A549 (cell line): ENCODE results near the gene C16orf78. TPM values are rescaled to one million over a fixed set of nuclear protein-coding genes. Genes with fewer than 3 reads are reported as not detected.

Experiments
- ATAC-seq, 2 experiments: fragments of 200-7000 bp in 1 of 2; fragments of >200 bp in 1 of 2; cut with Nextera tagmentation in 1 of 2; cut with Tn5 transposase in 1 of 2; 3 replicates each; pipeline versions ENCODE4 v1.8.0 to v1.9.1; 2018 to 2020; ENCODE audit warnings: mild to moderate bottlenecking in 1 of 2, moderate library complexity in 1 of 2
- CTCF ChIA-PET: fragments of 300-600 bp; sonication (Branson Sonifier 250); formaldehyde crosslinking; extraction: SDS; loops from one replicate; lab custom pipeline; 2021; ENCODE audit warnings: antibody characterized with exemption, inconsistent platforms; lab: Yijun Ruan, JAX
- POLR2A ChIA-PET: fragments of 350-600 bp; formaldehyde crosslinking; extraction: SDS; loops from one replicate; lab custom pipeline; 2021; ENCODE audit warnings: antibody characterized with exemption, inconsistent platforms; lab: Yijun Ruan, JAX
- DNase-seq, 2 experiments: peaks; one replicate each; pipeline versions ENCODE4 v3.0.0 to v3.0.0-alpha.2; 2011 to 2016; ENCODE audit warnings: low read depth in 1 of 2, low spot score in 1 of 2
- FAIRE-seq: peaks from 2 replicates; lab custom pipeline; 2011; peaks lifted over from hg19 to GRCh38; lab: Jason Lieb, UNC
- H3K27ac ChIP-seq, 2 experiments: fragments of >200 bp; sonication (Bioruptor Twin); formaldehyde crosslinking; 3 replicates each; pipeline ENCODE4 v1.5.1; 2016 to 2017
- H3K4me1 ChIP-seq: fragments of >200 bp; sonication (Bioruptor Twin); formaldehyde crosslinking; 3 replicates; pipeline ENCODE4 v1.6.1; 2016
- H3K4me2 ChIP-seq: fragments of >200 bp; sonication (Bioruptor Twin); formaldehyde crosslinking; 3 replicates; pipeline ENCODE4 v1.6.1; 2016
- H3K4me3 ChIP-seq: fragments of >200 bp; sonication (Bioruptor Twin); formaldehyde crosslinking; 3 replicates; pipeline ENCODE4 v1.5.1; 2016
- H3K9me3 ChIP-seq: fragments of >200 bp; sonication (Bioruptor Twin); formaldehyde crosslinking; 3 replicates; pipeline ENCODE4 v1.6.1; 2016
- CEBPB ChIP-seq, 2 experiments: fragments of >200 bp in 1 of 2; sonication (Bioruptor Twin) in 1 of 2; formaldehyde crosslinking in 1 of 2; IDR thresholded peaks; 2 replicates each; pipeline ENCODE4 v1.6.1; 2012 to 2016
- CHD2 ChIP-seq: fragments of 150-350 bp; IDR thresholded peaks from 2 replicates; pipeline ENCODE4 v1.6.1; 2014; ENCODE audit warnings: low read length; ENCODE audit not compliant: partially characterized antibody
- E2F6 ChIP-seq: IDR thresholded peaks from 2 replicates; pipeline ENCODE4 v1.6.1; 2012; ENCODE audit warnings: low read depth, borderline replicate concordance
- EHMT2 ChIP-seq: fragments of 200-600 bp; sonication (generic); IDR thresholded peaks from 2 replicates; pipeline ENCODE4 v1.6.1; 2016; ENCODE audit warnings: antibody characterized with exemption, low read depth, mild to moderate bottlenecking, moderate library complexity
- ELK1 ChIP-seq: fragments of 150-350 bp; IDR thresholded peaks from 2 replicates; pipeline ENCODE4 v1.6.1; 2014; ENCODE audit warnings: low read depth, mild to moderate bottlenecking, low read length
- FOSB ChIP-seq: fragments of 250-450 bp; sonication (Bioruptor Pico); IDR thresholded peaks from 2 replicates; pipeline ENCODE4 v1.5.0; 2020; ENCODE audit warnings: mild to moderate bottlenecking, moderate library complexity
- FOXS1 ChIP-seq: fragments of 250-450 bp; sonication (Bioruptor Pico); IDR thresholded peaks from 2 replicates; pipeline ENCODE4 v1.5.0; 2020; ENCODE audit warnings: mild to moderate bottlenecking, moderate library complexity
- GATA3 ChIP-seq: IDR thresholded peaks from 2 replicates; pipeline ENCODE4 v1.6.1; 2012; ENCODE audit warnings: borderline replicate concordance
- HEYL ChIP-seq: fragments of 250-450 bp; sonication (Bioruptor Pico); IDR thresholded peaks from 2 replicates; pipeline ENCODE4 v1.8.0; 2021; ENCODE audit warnings: mild to moderate bottlenecking, moderate library complexity
- HOXA7 ChIP-seq: fragments of 250-450 bp; sonication (Bioruptor Pico); IDR thresholded peaks from 2 replicates; pipeline ENCODE4 v1.5.0; 2020; ENCODE audit warnings: mild to moderate bottlenecking, moderate library complexity
- JUN ChIP-seq, 2 experiments: fragments of >200 bp; sonication (Bioruptor Twin); formaldehyde crosslinking; IDR thresholded peaks; 2 replicates in 1 of 2; 3 replicates in 1 of 2; pipeline ENCODE4 v1.6.1; 2016 to 2017
- JUNB ChIP-seq: fragments of >200 bp; sonication (Bioruptor Twin); formaldehyde crosslinking; IDR thresholded peaks from 2 replicates; pipeline ENCODE4 v1.6.1; 2016
- MAFK ChIP-seq: fragments of 450-650 bp; IDR thresholded peaks from 2 replicates; pipeline ENCODE4 v1.6.1; 2014; ENCODE audit not compliant: partially characterized antibody
- MAX ChIP-seq: IDR thresholded peaks from 2 replicates; pipeline ENCODE4 v1.6.1; 2012
- MYC ChIP-seq: IDR thresholded peaks from 2 replicates; pipeline ENCODE4 v1.6.1; 2012; ENCODE audit warnings: mild to moderate bottlenecking, inconsistent platforms, low read length, improper control_type of control experiment, borderline replicate concordance
- NPAS2 ChIP-seq: fragments of 250-450 bp; sonication (Bioruptor Pico); IDR thresholded peaks from 2 replicates; pipeline ENCODE4 v1.8.0; 2022; ENCODE audit warnings: mild to moderate bottlenecking, moderate library complexity, borderline replicate concordance
- PBX3 ChIP-seq: IDR thresholded peaks from 2 replicates; pipeline ENCODE4 v1.6.1; 2012
- RCOR1 ChIP-seq: fragments of 150-350 bp; IDR thresholded peaks from 2 replicates; pipeline ENCODE4 v1.6.1; 2014; ENCODE audit warnings: antibody characterized with exemption, low read length, low read depth
- REST ChIP-seq: fragments of 200-600 bp; sonication (generic); IDR thresholded peaks from 2 replicates; pipeline ENCODE4 v1.6.1; 2016; ENCODE audit warnings: antibody characterized with exemption, mild to moderate bottlenecking, moderate library complexity
- SMC3 ChIP-seq: fragments of >200 bp; sonication (Bioruptor Twin); formaldehyde crosslinking; IDR thresholded peaks from 3 replicates; pipeline ENCODE4 v1.6.1; 2018; ENCODE audit warnings: inconsistent platforms
- TFCP2L1 ChIP-seq: fragments of 250-450 bp; sonication (Bioruptor Pico); IDR thresholded peaks from 2 replicates; pipeline ENCODE4 v1.5.0; 2021; ENCODE audit warnings: mild to moderate bottlenecking
- WGBS: methylation state at CpG from one replicate; pipeline ENCODE4 v1.1.6; 2017; ENCODE audit errors: missing lambda C conversion rate; 5-methylcytosine and 5-hydroxymethylcytosine counted together
- polyA plus RNA-seq, 4 experiments: library from polyadenylated mRNA; depleted of rRNA in 3 of 4; stranded (reverse); fragments of >200 nt; fragmentation: RNase III in 1 of 4; extraction: RNeasy Plus Mini Kit Qiagen cat#74134 plus additional on column Dnase treatment in 1 of 4; gene quantifications; 2 replicates in 3 of 4; 3 replicates in 1 of 4; pipeline ENCODE4 v1.2.3, GENCODE V29; 2011 to 2017

Gene C16orf78
- polyA plus RNA-seq, 2 of the 4 experiments (the other 2 are of a cell fraction): not detected

GRCh38 chr16:49324703-49325102 lies 48.9 kb upstream of the C16orf78 start (continued):
- TF ChIP-seq HEYL (no peak), NPAS2 (CRISPR knock-in tag) (no peak), CHD2 (no peak)

GRCh38 chr16:49327466-49327865 lies 46.1 kb upstream of the C16orf78 start:
- no peak overlapping the region for H3K4me3 ChIP-seq
- FAIRE-seq (no peak), ATAC-seq (no peak), DNase-seq (no peak)
- no peaks in the 10 kb centered on the region for H3K4me1 ChIP-seq
- no peak overlapping the region for H3K4me2 ChIP-seq
- WGBS: 0% methylated on average over 4 of the region's 4 CpGs
- TF ChIP-seq SMC3: no peak
- TF ChIP-seq PBX3: no peak
- no peak for TF ChIP-seq CEBPB (IDR thresholded peaks at IDR 0.05)
- TF ChIP-seq NPAS2 (CRISPR knock-in tag): no peak
- TF ChIP-seq REST: no peak
- no peak for TF ChIP-seq GATA3
- TF ChIP-seq FOSB: no peak
- TF ChIP-seq MYC: no peak
- TF ChIP-seq ELK1: no peak
- TF ChIP-seq JUNB: no peak
- TF ChIP-seq HEYL: no peak
- no peak for TF ChIP-seq FOXS1 (CRISPR knock-in tag)
- TF ChIP-seq MAX: no peak
- no peak for TF ChIP-seq EHMT2
- no peak for TF ChIP-seq TFCP2L1 (CRISPR knock-in tag)
- no peak for TF ChIP-seq MAFK
- TF ChIP-seq JUN (IDR thresholded peaks at IDR 0.05): no peak
- no peak for TF ChIP-seq E2F6
- no peak for TF ChIP-seq RCOR1
- TF ChIP-seq HOXA7 (CRISPR knock-in tag): no peak
- TF ChIP-seq, all 56 proteins: peak for 0
- POLR2A ChIA-PET: no interaction called here
- no peaks in the 10 kb centered on the region for H3K9me3 ChIP-seq
- CTCF ChIA-PET: no interaction called here
- H3K27ac ChIP-seq: no peak overlapping the region
